K562 (cell line): ENCODE data around the gene ZNF792. TPM values are rescaled to one million over a fixed set of nuclear protein-coding genes. Genes with fewer than 3 reads are reported as not detected.

ENCODE experiments used
- ATAC-seq: fragments of 200-7000 bp; cut with Tn5 transposase; 3 replicates; pipeline ENCODE4 v1.9.1; 2020; ENCODE audit warnings: moderate library complexity
- BruUV-seq: library from RNA; stranded (reverse); fragments of 400-500 nt; replicated peaks from 2 replicates; lab custom pipeline; 2021; lab: Mats Ljungman, UMichigan
- CTCF ChIA-PET: fragments of 300-600 bp; formaldehyde crosslinking; extraction: SDS; loops from one replicate; lab custom pipeline; 2021; ENCODE audit warnings: low intra/inter-chr PET ratio; lab: Yijun Ruan, JAX
- POLR2A ChIA-PET: fragments of 300-600, 350-650 bp; sonication (Branson Sonifier 250); formaldehyde crosslinking; extraction: SDS; loops from one replicate; lab custom pipeline; 2021; ENCODE audit warnings: antibody characterized with exemption, inconsistent platforms; lab: Yijun Ruan, JAX
- DNase-seq, 4 experiments: peaks; one replicate each; pipeline versions ENCODE4 v3.0.0 to v3.0.0-alpha.2; 2011 to 2018; ENCODE audit warnings: low spot score in 3 of 4, mixed read lengths in 3 of 4; ENCODE audit errors: extremely low read depth in 1 of 4
- FAIRE-seq: peaks from 2 replicates; lab custom pipeline; 2011; peaks lifted over from hg19 to GRCh38; lab: Jason Lieb, UNC
- H2AFZ ChIP-seq: 2 replicates; pipeline ENCODE4 v1.6.0; 2011; ENCODE audit warnings: low read depth, low read length, control low read depth, inconsistent platforms
- H3K27ac ChIP-seq: fragments of 200-600 bp; 3 replicates; pipeline ENCODE4 v1.8.0; 2011; ENCODE audit warnings: low read depth, mild to moderate bottlenecking, control low read depth, inconsistent platforms, low read length, moderate library complexity, mixed read lengths; ENCODE audit errors: extremely low read depth
- H3K27me3 ChIP-seq, 2 experiments: fragments of 300-600 bp in 1 of 2; 2 replicates in 1 of 2; 3 replicates in 1 of 2; pipeline versions ENCODE4 v1.6.0 to v1.8.0; 2011; ENCODE audit warnings: inconsistent platforms in 2 of 2, low read length in 2 of 2, mild to moderate bottlenecking in 1 of 2, mixed read lengths in 1 of 2, moderate library complexity in 1 of 2; ENCODE audit not compliant: control insufficient read depth in 2 of 2, insufficient read depth in 2 of 2
- H3K36me3 ChIP-seq: fragments of 300-600 bp; 3 replicates; pipeline ENCODE4 v1.8.0; 2011; ENCODE audit warnings: mild to moderate bottlenecking, low read length, inconsistent platforms; ENCODE audit not compliant: control insufficient read depth, insufficient read depth
- H3K4me1 ChIP-seq, 2 experiments: fragments of 200-600 bp in 1 of 2; replicated peaks in 1 of 2; 2 replicates in 1 of 2; 3 replicates in 1 of 2; pipeline versions ENCODE4 v1.5.1 to v1.8.0; 2011; ENCODE audit warnings: inconsistent platforms in 2 of 2, low read length in 2 of 2, mild to moderate bottlenecking in 1 of 2, mixed read lengths in 1 of 2, moderate library complexity in 1 of 2; ENCODE audit not compliant: control insufficient read depth in 2 of 2, insufficient read depth in 2 of 2
- H3K4me2 ChIP-seq: 2 replicates; pipeline ENCODE4 v1.6.1; 2011; ENCODE audit warnings: low read length, control low read depth, inconsistent platforms, mixed read lengths; ENCODE audit not compliant: insufficient read depth
- H3K4me3 ChIP-seq: fragments of 200-600 bp; sonication (generic), shearing (Covaris generic); 2 replicates; pipeline ENCODE4 v1.5.1; 2016; ENCODE audit warnings: control low read depth, inconsistent platforms
- H3K79me2 ChIP-seq: fragments of 200-600 bp; 3 replicates; pipeline ENCODE4 v1.8.0; 2011; ENCODE audit warnings: low read length, inconsistent platforms; ENCODE audit not compliant: control insufficient read depth, insufficient read depth
- H3K9ac ChIP-seq, 2 experiments: 2 replicates each; pipeline versions ENCODE4 v1.6.0 to v1.6.1; 2011; ENCODE audit warnings: low read depth in 2 of 2, low read length in 2 of 2, control low read depth in 1 of 2, inconsistent platforms in 1 of 2, mild to moderate bottlenecking in 1 of 2, mixed read lengths in 1 of 2; ENCODE audit not compliant: insufficient read depth in 1 of 2
- H3K9me1 ChIP-seq: one replicate; pipeline ENCODE4 v1.6.0; 2011; ENCODE audit warnings: inconsistent platforms, mild to moderate bottlenecking, low read length, moderate library complexity; ENCODE audit not compliant: control insufficient read depth, insufficient read depth
- H3K9me3 ChIP-seq: replicated peaks from 2 replicates; pipeline ENCODE4 v1.5.1; 2011; ENCODE audit warnings: low read depth, low read length, inconsistent platforms; ENCODE audit not compliant: control insufficient read depth, insufficient read depth
- H4K20me1 ChIP-seq: replicated peaks from 2 replicates; pipeline ENCODE4 v1.6.1; 2011; ENCODE audit warnings: low read length, inconsistent platforms, mixed read lengths; ENCODE audit not compliant: control insufficient read depth, insufficient read depth
- ARID1B ChIP-seq: fragments of 450-650 bp; IDR thresholded peaks from 2 replicates; pipeline ENCODE4 v1.6.1; 2016; ENCODE audit warnings: antibody characterized with exemption, mild to moderate bottlenecking, inconsistent platforms
- ASH1L ChIP-seq: fragments of 450-650 bp; IDR thresholded peaks from 2 replicates; pipeline ENCODE4 v1.6.1; 2018; ENCODE audit warnings: borderline replicate concordance, mild to moderate bottlenecking, low read depth; ENCODE audit not compliant: partially characterized antibody
- BDP1 ChIP-seq: IDR thresholded peaks from 3 replicates; pipeline ENCODE4 v1.6.1; 2011; ENCODE audit not compliant: insufficient read length, insufficient read depth
- CBFA2T3 ChIP-seq: fragments of 450-650 bp; IDR thresholded peaks from 2 replicates; pipeline ENCODE4 v1.6.1; 2017
- CBFB ChIP-seq: sonication (generic); formaldehyde crosslinking; IDR thresholded peaks from 2 replicates; pipeline ENCODE4 v1.4.0; 2020; ENCODE audit warnings: mild to moderate bottlenecking, missing genetic modification reagents
- CBX8 ChIP-seq: fragments of 200-600 bp; sonication (generic); IDR thresholded peaks from 2 replicates; pipeline ENCODE4 v1.6.1; 2012; ENCODE audit warnings: borderline replicate concordance, mixed run types, low read depth, mild to moderate bottlenecking, moderate library complexity, mixed read lengths, low read length, control low read depth, inconsistent platforms; ENCODE audit not compliant: poor library complexity, severe bottlenecking; ENCODE audit errors: extremely low read depth
- FOSL1 ChIP-seq: fragments of 200-800 bp; sonication (Bioruptor generic); conservative IDR thresholded peaks from 2 replicates; pipeline ENCODE4 v1.6.1; 2016; ENCODE audit warnings: missing genetic modification characterization, missing compliant biosample characterization
- HLTF ChIP-seq: fragments of 450-650 bp; IDR thresholded peaks from 2 replicates; pipeline ENCODE4 v1.6.1; 2016
- MCM3 ChIP-seq: fragments of 450-650 bp; IDR thresholded peaks from 2 replicates; pipeline ENCODE4 v1.6.1; 2016
- POLR3A ChIP-seq: IDR thresholded peaks from 2 replicates; pipeline ENCODE4 v1.6.1; 2011; ENCODE audit warnings: borderline replicate concordance, mild to moderate bottlenecking, moderate library complexity; ENCODE audit not compliant: insufficient read length, insufficient read depth; ENCODE audit errors: extremely low read depth
- RBM39 ChIP-seq: fragments of 200-400 bp; formaldehyde crosslinking; optimal IDR thresholded peaks from 2 replicates; pipeline ENCODE3; 2018; ENCODE audit warnings: low read depth, low read length
- ZFPM2 ChIP-seq: fragments of 250-450 bp; sonication (Bioruptor Pico); IDR thresholded peaks from 2 replicates; pipeline ENCODE4 v1.5.1; 2022; ENCODE audit warnings: mild to moderate bottlenecking
- ZNF561 ChIP-seq: fragments of 450-650 bp; formaldehyde crosslinking; conservative IDR thresholded peaks from 2 replicates; pipeline ENCODE4 v1.4.0; 2020; ENCODE audit warnings: mild to moderate bottlenecking, moderate library complexity
- WGBS: fragments of 100-300 bp; shearing (Covaris generic); methylation state at CpG from one replicate; pipeline ENCODE4 v1.1.6; 2016; ENCODE audit warnings: low coverage, mixed read lengths; ENCODE audit not compliant: insufficient coverage; ENCODE audit errors: missing lambda C conversion rate; 5-methylcytosine and 5-hydroxymethylcytosine counted together
- in situ Hi-C: fragments of 300-500 bp; cut with MboI; formaldehyde crosslinking; loops from 4 replicates; pipeline ENCODE4 v1.15.0; 2018; ENCODE audit warnings: inconsistent platforms, mixed read lengths
- intact Hi-C: fragments of 100-400 bp; cut with micrococcal nuclease; formaldehyde crosslinking; loops from 2 replicates; pipeline ENCODE4 v1.14.2; 2022
- polyA plus RNA-seq, 8 experiments: library from polyadenylated mRNA; depleted of rRNA in 4 of 8; stranded (reverse) in 5 of 8; unstranded in 3 of 8; fragments of >200 nt; fragmentation: Nextera tagmentation in 2 of 8; fragmentation: Illumina TruSeq in 1 of 8; extraction: Ambion mirVana in 2 of 8; extraction: Trizol in 1 of 8; gene quantifications; 2 replicates each; pipeline versions ENCODE4 v1.2.1 to v1.2.3, GENCODE V29; 2011 to 2014; ENCODE audit warnings: inconsistent platforms in 1 of 8, missing spikeins in 1 of 8
- total RNA-seq, 7 experiments: library from RNA; depleted of rRNA in 6 of 7; stranded (reverse); fragments of >200 nt in 6 of 7; fragmentation: Illumina TruSeq in 2 of 7; extraction: Trizol in 2 of 7; gene quantifications; 2 replicates each; pipeline versions ENCODE4 v1.2.1 to v1.2.3, GENCODE V29; 2011 to 2021; ENCODE audit warnings: low replicate concordance in 1 of 7
- TF ChIP-seq, protein P1 (sequence below): sonication (generic); formaldehyde crosslinking; IDR thresholded peaks from 2 replicates; pipeline ENCODE4 v1.8.0; 2022; ENCODE audit warnings: missing genetic modification reagents, mild to moderate bottlenecking, borderline replicate concordance
- TF ChIP-seq, protein P2 (sequence below): fragments of 250-450 bp; sonication (Bioruptor Pico); IDR thresholded peaks from 2 replicates; pipeline ENCODE4 v1.5.0; 2020; ENCODE audit warnings: mild to moderate bottlenecking
- TF ChIP-seq, protein P3 (sequence below): fragments of 450-650 bp; IDR thresholded peaks from 2 replicates; pipeline ENCODE4 v1.6.1; 2016; ENCODE audit warnings: low read depth, mild to moderate bottlenecking, moderate library complexity

Gene ZNF792
- total and polyA plus RNA-seq, 9 of the 15 experiments (the other 6 are each of a cell fraction or from before 2014, with no cell fraction given) = 3.3 to 16.5 (median 10.4) TPM

DNA sequence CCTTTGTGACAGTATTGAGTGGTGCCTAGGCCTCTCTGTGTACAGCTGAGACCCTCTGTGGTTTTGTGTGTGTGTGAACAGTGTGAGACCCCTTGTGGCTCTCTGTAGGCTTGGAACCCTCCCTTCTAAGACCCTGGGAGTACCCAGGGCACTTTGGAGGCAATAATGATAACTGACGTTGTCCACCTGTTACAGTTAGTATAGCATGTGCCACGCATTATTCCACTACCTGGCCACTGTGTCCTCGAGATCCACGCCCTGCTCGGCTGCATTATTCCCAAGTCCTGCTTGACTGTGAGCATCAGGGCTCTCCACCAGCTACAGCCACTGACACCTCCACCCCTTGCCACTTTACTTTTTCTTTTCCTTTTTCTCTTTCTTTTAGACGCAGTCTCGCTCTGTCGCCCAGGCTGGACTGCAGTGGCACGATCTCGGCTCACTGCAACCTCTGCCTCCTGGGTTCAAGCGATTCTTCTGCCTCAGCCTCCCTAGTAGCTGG is 38.1 kb upstream of the ZNF792 start:
- H3K9ac ChIP-seq = peak overlapping the region; percentile 70 to 76; a peak in 3 of 4 replicates

More for the DNA sequence above, 38.1 kb upstream of the ZNF792 start:
- 90% methylated on average over 10 of the region's 11 CpGs for WGBS
- H4K20me1 ChIP-seq = peaks cover 6% of the 10 kb centered on the region
- H3K4me1 ChIP-seq = peaks cover 27 to 50% of the 10 kb centered on the region in 2 experiments
- H3K36me3 ChIP-seq = peaks cover 48% of the 10 kb centered on the region; the same call in 2 of the 3 replicates
- no peaks in the 10 kb centered on the region for H3K9me3 ChIP-seq
- peak overlapping the region; percentile 37 for H3K4me2 ChIP-seq
- no peak for DNase-seq
- ATAC-seq = no peak
- H3K9me1 ChIP-seq = no peaks in the 10 kb centered on the region
- in situ Hi-C loops (no loop called here), intact Hi-C loops (no loop called here)
- ChIA-PET POLR2A (no interaction called here), CTCF (no interaction called here)
- H3K27ac ChIP-seq = no peak overlapping the region; the same call in 2 of the 3 replicates
- TF ChIP-seq CBFA2T3 (no peak), POLR3A (no peak), CBX8 (no peak), ARID1B (no peak), MCM3 (no peak), ASH1L (no peak), BDP1 (no peak), ZFPM2 (CRISPR knock-in tag) (no peak), ZNF561 (CRISPR knock-in tag) (no peak), CBFB (no peak), FOSL1 (tag) (no peak), HLTF (no peak), RBM39 (no peak)
- TF ChIP-seq, protein P1, sequence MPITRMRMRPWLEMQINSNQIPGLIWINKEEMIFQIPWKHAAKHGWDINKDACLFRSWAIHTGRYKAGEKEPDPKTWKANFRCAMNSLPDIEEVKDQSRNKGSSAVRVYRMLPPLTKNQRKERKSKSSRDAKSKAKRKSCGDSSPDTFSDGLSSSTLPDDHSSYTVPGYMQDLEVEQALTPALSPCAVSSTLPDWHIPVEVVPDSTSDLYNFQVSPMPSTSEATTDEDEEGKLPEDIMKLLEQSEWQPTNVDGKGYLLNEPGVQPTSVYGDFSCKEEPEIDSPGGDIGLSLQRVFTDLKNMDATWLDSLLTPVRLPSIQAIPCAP (CRISPR knock-in tag) = no peak
- TF ChIP-seq, protein P2, sequence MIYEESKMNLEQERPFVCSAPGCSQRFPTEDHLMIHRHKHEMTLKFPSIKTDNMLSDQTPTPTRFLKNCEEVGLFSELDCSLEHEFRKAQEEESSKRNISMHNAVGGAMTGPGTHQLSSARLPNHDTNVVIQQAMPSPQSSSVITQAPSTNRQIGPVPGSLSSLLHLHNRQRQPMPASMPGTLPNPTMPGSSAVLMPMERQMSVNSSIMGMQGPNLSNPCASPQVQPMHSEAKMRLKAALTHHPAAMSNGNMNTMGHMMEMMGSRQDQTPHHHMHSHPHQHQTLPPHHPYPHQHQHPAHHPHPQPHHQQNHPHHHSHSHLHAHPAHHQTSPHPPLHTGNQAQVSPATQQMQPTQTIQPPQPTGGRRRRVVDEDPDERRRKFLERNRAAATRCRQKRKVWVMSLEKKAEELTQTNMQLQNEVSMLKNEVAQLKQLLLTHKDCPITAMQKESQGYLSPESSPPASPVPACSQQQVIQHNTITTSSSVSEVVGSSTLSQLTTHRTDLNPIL (CRISPR knock-in tag) = no peak
- TF ChIP-seq, protein P3, sequence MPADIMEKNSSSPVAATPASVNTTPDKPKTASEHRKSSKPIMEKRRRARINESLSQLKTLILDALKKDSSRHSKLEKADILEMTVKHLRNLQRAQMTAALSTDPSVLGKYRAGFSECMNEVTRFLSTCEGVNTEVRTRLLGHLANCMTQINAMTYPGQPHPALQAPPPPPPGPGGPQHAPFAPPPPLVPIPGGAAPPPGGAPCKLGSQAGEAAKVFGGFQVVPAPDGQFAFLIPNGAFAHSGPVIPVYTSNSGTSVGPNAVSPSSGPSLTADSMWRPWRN = no peak
- H3K4me3 ChIP-seq = no peak overlapping the region
- peaks cover 69% of the 10 kb centered on the region for H3K79me2 ChIP-seq
- H3K27me3 ChIP-seq = no peaks in the 10 kb centered on the region
- no TSS peak for BruUV-seq
- no peak for FAIRE-seq
- no peak overlapping the region for H2AFZ ChIP-seq
